NCI-H2107 treated with DMSO at 0.1 percent for 48 hours (cell line): Measurements from ENCODE around the gene PLBD1.

Experiments
- DNase-seq: peaks from one replicate; lab custom pipeline; 2025; ENCODE audit not compliant: unreplicated experiment; lab: John Stamatoyannopoulos, UW

Gene PLBD1

GRCh38 chr12:14567351-14568162 is at the start of gene PLBD1:
TSS of gene PLBD1 (minus strand) at chr12:14567883. CDS start at chr12:14567696, 187 bp downstream.
- no peak for DNase-seq

GRCh38 chr12:14614704-14615121 is 47.0 kb upstream of the PLBD1 start:
- no peak for DNase-seq

- no peak for DNase-seq
These were observed 46.0 kb upstream of the PLBD1 start for GRCh38 chr12:14613718-14614117.

- peak; percentile 79 for DNase-seq
These were observed 45.3 kb upstream of the PLBD1 start for GRCh38 chr12:14612898-14613445.

GRCh38 chr12:14612250-14612649 is 44.6 kb upstream of the PLBD1 start:
- DNase-seq = no peak

- DNase-seq = peak; percentile 53
These were observed 44.0 kb upstream of the PLBD1 start for GRCh38 chr12:14611640-14612203.

- no peak for DNase-seq
These were observed 39.9 kb upstream of the PLBD1 start for GRCh38 chr12:14607568-14607967.

- DNase-seq = peak; percentile 17
These were observed 37.8 kb upstream of the PLBD1 start for GRCh38 chr12:14605401-14605989.

GRCh38 chr12:14601692-14602478 is 34.2 kb upstream of the PLBD1 start:
- peak; percentile 78 for DNase-seq

GRCh38 chr12:14597480-14597879 is 29.8 kb upstream of the PLBD1 start:
- DNase-seq = no peak

- DNase-seq = no peak
These were observed 24.0 kb upstream of the PLBD1 start for GRCh38 chr12:14591719-14592118.

GRCh38 chr12:14589169-14590004 is 21.7 kb upstream of the PLBD1 start:
- no peak for DNase-seq

GRCh38 chr12:14588571-14588970 is 20.9 kb upstream of the PLBD1 start:
- no peak for DNase-seq

GRCh38 chr12:14578646-14579045 is 11.0 kb upstream of the PLBD1 start:
- DNase-seq = no peak

- DNase-seq = no peak
These were observed 9.7 kb upstream of the PLBD1 start for GRCh38 chr12:14577344-14577743.

- DNase-seq = no peak
These were observed 9.2 kb upstream of the PLBD1 start for GRCh38 chr12:14576896-14577295.

- no peak for DNase-seq
These were observed 7.9 kb upstream of the PLBD1 start for GRCh38 chr12:14575585-14575984.

- no peak for DNase-seq
These were observed 5.4 kb upstream of the PLBD1 start for GRCh38 chr12:14573118-14573517.

- DNase-seq = no peak
These were observed 4.7 kb upstream of the PLBD1 start for GRCh38 chr12:14572401-14572800.

GRCh38 chr12:14571779-14572178 is 4.1 kb upstream of the PLBD1 start:
- no peak for DNase-seq
